HG03432 (cell line): ENCODE results near the gene FSTL4.
"Not testable (repeated sequence)": the region's sequence is repeated elsewhere in the genome, so short reads cannot be mapped to it uniquely, and the experiment has no call there.

Source experiments
- ATAC-seq: cut with Tn5 transposase; IDR thresholded peaks from one replicate; pipeline ENCODE4 v1.9.1; 2021; ENCODE audit warnings: mild to moderate bottlenecking, moderate library complexity; ENCODE audit not compliant: unreplicated experiment

FSTL4 gene

GRCh38 chr5:133559960-133560359 is 52.4 kb downstream of the FSTL4 start:
- ATAC-seq, result no peak

- no peak for ATAC-seq
Measured at GRCh38 chr5:133556551-133556950, 55.8 kb downstream of the FSTL4 start.

GRCh38 chr5:133554279-133554678 is 58.1 kb downstream of the FSTL4 start:
- ATAC-seq, result no peak

- ATAC-seq, result no peak
Measured at GRCh38 chr5:133552925-133553525, 59.3 kb downstream of the FSTL4 start.

GRCh38 chr5:133546500-133546899 is 65.8 kb downstream of the FSTL4 start:
- ATAC-seq, result no peak

GRCh38 chr5:133544346-133544745 is 68.0 kb downstream of the FSTL4 start:
- no peak for ATAC-seq

- no peak for ATAC-seq
Measured at GRCh38 chr5:133539818-133540217, 72.5 kb downstream of the FSTL4 start.

- no peak for ATAC-seq
Measured at GRCh38 chr5:133538718-133539117, 73.6 kb downstream of the FSTL4 start.

- not testable (repeated sequence) for ATAC-seq
Measured at GRCh38 chr5:133535241-133535929, 77.0 kb downstream of the FSTL4 start.

- no peak for ATAC-seq
Measured at GRCh38 chr5:133534566-133534965, 77.8 kb downstream of the FSTL4 start.

- no peak for ATAC-seq
Measured at GRCh38 chr5:133533541-133533940, 78.8 kb downstream of the FSTL4 start.

- ATAC-seq, result no peak
Measured at GRCh38 chr5:133531594-133531993, 80.7 kb downstream of the FSTL4 start.

GRCh38 chr5:133531178-133531577 is 81.2 kb downstream of the FSTL4 start:
- no peak for ATAC-seq

GRCh38 chr5:133530270-133530669 is 82.1 kb downstream of the FSTL4 start:
- ATAC-seq, result no peak

- no peak for ATAC-seq
Measured at GRCh38 chr5:133528841-133529240, 83.5 kb downstream of the FSTL4 start.

- ATAC-seq, result no peak
Measured at GRCh38 chr5:133527311-133527710, 85.0 kb downstream of the FSTL4 start.

GRCh38 chr5:133526368-133526767 is 86.0 kb downstream of the FSTL4 start:
- no peak for ATAC-seq

GRCh38 chr5:133525126-133525525 is 87.2 kb downstream of the FSTL4 start:
- ATAC-seq, result no peak

- ATAC-seq, result no peak
Measured at GRCh38 chr5:133524666-133525065, 87.7 kb downstream of the FSTL4 start.

- no peak for ATAC-seq
Measured at GRCh38 chr5:133523961-133524586, 88.3 kb downstream of the FSTL4 start.

- no peak for ATAC-seq
Measured at GRCh38 chr5:133523013-133523658, 89.2 kb downstream of the FSTL4 start.

- no peak for ATAC-seq
Measured at GRCh38 chr5:133521801-133522200, 90.5 kb downstream of the FSTL4 start.
